HepG2 (cell line): Measurements from ENCODE around the gene THAP2. TPM values are rescaled to one million over a fixed set of nuclear protein-coding genes. Genes with fewer than 3 reads are reported as not detected.

ENCODE experiments used
- ATAC-seq: fragments of 200-7000 bp; cut with Tn5 transposase; 3 replicates; pipeline ENCODE4 v1.9.1; 2020; ENCODE audit warnings: mild to moderate bottlenecking, moderate library complexity
- BruUV-seq: library from RNA; stranded (reverse); fragments of 400-500 nt; replicated peaks from 2 replicates; lab custom pipeline; 2021; lab: Mats Ljungman, UMichigan
- CTCF ChIA-PET: fragments of 300-600 bp; formaldehyde crosslinking; extraction: SDS; loops from one replicate; lab custom pipeline; 2021; ENCODE audit warnings: low total read pairs, inconsistent platforms, low intra/inter-chr PET ratio; lab: Yijun Ruan, JAX
- POLR2A ChIA-PET: fragments of 350-600 bp; sonication (Branson Sonifier 250); formaldehyde crosslinking; loops from one replicate; lab custom pipeline; 2020; ENCODE audit warnings: antibody characterized with exemption, inconsistent platforms; lab: Yijun Ruan, JAX
- DNase-seq: peaks from one replicate; pipeline ENCODE4 v3.0.0-alpha.2; 2015; ENCODE audit warnings: low spot score
- FAIRE-seq: peaks from 3 replicates; lab custom pipeline; 2011; peaks lifted over from hg19 to GRCh38; lab: Jason Lieb, UNC
- H2AFZ ChIP-seq: one replicate; pipeline ENCODE4 v1.6.1; 2011; ENCODE audit warnings: low read length, inconsistent platforms
- H3K27ac ChIP-seq: fragments of 300-600 bp; 3 replicates; pipeline ENCODE4 v1.8.0; 2011; ENCODE audit warnings: mixed run types, mild to moderate bottlenecking, mixed read lengths, low read length, inconsistent platforms; ENCODE audit not compliant: insufficient read depth; ENCODE audit errors: extremely low read length
- H3K27me3 ChIP-seq, 2 experiments: fragments of 200-600 bp in 1 of 2; 2 replicates in 1 of 2; 3 replicates in 1 of 2; pipeline versions ENCODE4 v1.6.0 to v1.8.0; 2011; ENCODE audit warnings: low read length in 2 of 2, mild to moderate bottlenecking in 2 of 2, moderate library complexity in 2 of 2, inconsistent platforms in 1 of 2; ENCODE audit not compliant: insufficient read depth in 2 of 2, control insufficient read depth in 1 of 2
- H3K36me3 ChIP-seq, 2 experiments: fragments of 200-600 bp in 1 of 2; replicated peaks in 1 of 2; 2 replicates in 1 of 2; 3 replicates in 1 of 2; pipeline versions ENCODE4 v1.5.1 to v1.8.0; 2011; ENCODE audit warnings: low read length in 2 of 2, inconsistent platforms in 1 of 2; ENCODE audit not compliant: insufficient read depth in 2 of 2, control insufficient read depth in 1 of 2
- H3K4me1 ChIP-seq: 2 replicates; pipeline ENCODE4 v1.5.1; 2012; ENCODE audit warnings: low read length, inconsistent platforms; ENCODE audit not compliant: insufficient read depth
- H3K4me2 ChIP-seq: 2 replicates; pipeline ENCODE4 v1.6.0; 2011; ENCODE audit warnings: low read depth, low read length, inconsistent platforms
- H3K4me3 ChIP-seq, 3 experiments: fragments of 200-600 bp in 1 of 3; sonication (generic), shearing (Covaris generic) in 1 of 3; replicated peaks in 1 of 3; 2 replicates each; pipeline ENCODE4 v1.5.1; 2011 to 2016; ENCODE audit warnings: low read length in 3 of 3, inconsistent platforms in 2 of 3, low read depth in 2 of 3, mild to moderate bottlenecking in 2 of 3, control low read depth in 1 of 3, mixed read lengths in 1 of 3; ENCODE audit not compliant: insufficient read depth in 1 of 3
- H3K79me2 ChIP-seq: one replicate; pipeline ENCODE4 v1.6.1; 2011; ENCODE audit warnings: low read length, inconsistent platforms; ENCODE audit not compliant: insufficient read depth
- H3K9ac ChIP-seq: 2 replicates; pipeline ENCODE4 v1.6.0; 2011; ENCODE audit warnings: mild to moderate bottlenecking, low read depth, low read length, inconsistent platforms; ENCODE audit not compliant: insufficient read depth
- H3K9me3 ChIP-seq: 2 replicates; pipeline ENCODE4 v1.5.1; 2012; ENCODE audit warnings: mild to moderate bottlenecking, low read length
- H4K20me1 ChIP-seq: 2 replicates; pipeline ENCODE4 v1.6.0; 2011; ENCODE audit warnings: inconsistent platforms, mild to moderate bottlenecking, low read length, moderate library complexity; ENCODE audit not compliant: insufficient read depth
- DMAP1 ChIP-seq: IDR thresholded peaks from 2 replicates; pipeline ENCODE4 v1.6.1; 2016
- FOSL1 ChIP-seq: sonication (generic); formaldehyde crosslinking; IDR thresholded peaks from 2 replicates; pipeline ENCODE4 v1.9.0; 2021; ENCODE audit warnings: missing genetic modification reagents, borderline replicate concordance
- FOSL2 ChIP-seq: sonication (generic); formaldehyde crosslinking; IDR thresholded peaks from 2 replicates; pipeline ENCODE4 v1.4.0; 2020; ENCODE audit warnings: missing genetic modification reagents
- GATAD2A ChIP-seq: IDR thresholded peaks from 2 replicates; pipeline ENCODE4 v1.6.1; 2016
- HNF4A ChIP-seq: sonication (generic); formaldehyde crosslinking; IDR thresholded peaks from 2 replicates; pipeline ENCODE4 v1.4.0; 2020; ENCODE audit warnings: missing genetic modification reagents
- KDM4B ChIP-seq: sonication (generic); formaldehyde crosslinking; IDR thresholded peaks from 2 replicates; pipeline ENCODE4 v1.4.0; 2020; ENCODE audit warnings: missing genetic modification reagents
- KDM6A ChIP-seq: IDR thresholded peaks from 2 replicates; pipeline ENCODE4 v1.6.1; 2016; ENCODE audit warnings: low read depth
- MIER2 ChIP-seq: IDR thresholded peaks from 2 replicates; pipeline ENCODE4 v1.6.1; 2016; ENCODE audit warnings: missing biosample characterization, missing genetic modification reagents
- MXD1 ChIP-seq: sonication (generic); formaldehyde crosslinking; IDR thresholded peaks from 2 replicates; pipeline ENCODE4 v1.4.0; 2020; ENCODE audit warnings: mild to moderate bottlenecking, missing genetic modification reagents
- MZF1 ChIP-seq: sonication (generic); formaldehyde crosslinking; IDR thresholded peaks from 2 replicates; pipeline ENCODE4 v1.8.1; 2023; ENCODE audit warnings: mild to moderate bottlenecking, missing genetic modification reagents, borderline replicate concordance
- NR2F1 ChIP-seq, 2 experiments: fragments of 450-650 bp in 1 of 2; formaldehyde crosslinking in 1 of 2; IDR thresholded peaks; 2 replicates each; pipeline versions ENCODE4 v1.5.0 to v1.6.1; 2016 to 2020; ENCODE audit warnings: mild to moderate bottlenecking in 1 of 2, missing compliant biosample characterization in 1 of 2, missing genetic modification reagents in 1 of 2, moderate library complexity in 1 of 2
- NR2F6 ChIP-seq, 2 experiments: IDR thresholded peaks; 2 replicates each; pipeline ENCODE4 v1.6.1; 2016; ENCODE audit warnings: antibody characterized with exemption in 1 of 2, mild to moderate bottlenecking in 1 of 2
- PCBP1 ChIP-seq: fragments of 200-400 bp; formaldehyde crosslinking; IDR thresholded peaks from 2 replicates; pipeline ENCODE4 v1.6.1; 2017; ENCODE audit warnings: mild to moderate bottlenecking, low read depth, low read length, borderline replicate concordance
- SAP130 ChIP-seq: IDR thresholded peaks from 2 replicates; pipeline ENCODE4 v1.6.1; 2016; ENCODE audit warnings: low read depth
- SNRNP70 ChIP-seq: fragments of 200-400 bp; formaldehyde crosslinking; IDR thresholded peaks from 2 replicates; pipeline ENCODE4 v1.6.1; 2017; ENCODE audit warnings: mild to moderate bottlenecking, low read depth, low read length, moderate library complexity
- TBX2 ChIP-seq: sonication (generic); formaldehyde crosslinking; IDR thresholded peaks from 2 replicates; pipeline ENCODE4 v1.5.0; 2020; ENCODE audit warnings: missing genetic modification reagents, mild to moderate bottlenecking, borderline replicate concordance
- ZNF121 ChIP-seq: sonication (generic); formaldehyde crosslinking; IDR thresholded peaks from 2 replicates; pipeline ENCODE4 v1.5.0; 2020; ENCODE audit warnings: mild to moderate bottlenecking, missing genetic modification reagents
- ZNF564 ChIP-seq: sonication (generic); formaldehyde crosslinking; IDR thresholded peaks from 2 replicates; pipeline ENCODE4 v1.8.1; 2023; ENCODE audit warnings: mild to moderate bottlenecking, missing genetic modification reagents
- ZNF670 ChIP-seq: sonication (generic); formaldehyde crosslinking; IDR thresholded peaks from 2 replicates; pipeline ENCODE4 v1.8.0; 2022; ENCODE audit warnings: mild to moderate bottlenecking, missing genetic modification reagents, borderline replicate concordance
- WGBS: methylation state at CpG from one replicate; pipeline ENCODE4 v1.1.6; 2017; ENCODE audit warnings: low lambda C conversion rate; 5-methylcytosine and 5-hydroxymethylcytosine counted together
- in situ Hi-C: cut with HindIII; loops from 2 replicates; pipeline ENCODE4 v1.10.0; 2017; ENCODE audit warnings: low pct_unique_long_range_greater_than_20kb; ENCODE audit not compliant: extremely low pct_ligation_motif_present
- intact Hi-C: fragments of 100-400 bp; cut with micrococcal nuclease; formaldehyde crosslinking; loops from one replicate; pipeline ENCODE4 v1.10.0; 2022; ENCODE audit not compliant: unreplicated experiment
- polyA plus RNA-seq, 8 experiments: library from polyadenylated mRNA; depleted of rRNA in 3 of 8; stranded (reverse) in 7 of 8; unstranded in 1 of 8; fragments of >200 nt; fragmentation: Illumina TruSeq in 4 of 8; extraction: Trizol in 4 of 8; gene quantifications; 2 replicates each; pipeline versions ENCODE4 v1.2.1 to v1.2.3, GENCODE V29; 2011 to 2016; ENCODE audit warnings: low read depth in 4 of 8, missing spikeins in 1 of 8, mixed read lengths in 1 of 8; ENCODE audit not compliant: insufficient read depth in 1 of 8
- total RNA-seq, 5 experiments: library from RNA; depleted of rRNA; stranded (reverse); fragments of >200 nt; fragmentation: Illumina TruSeq; extraction: Trizol; gene quantifications; 2 replicates each; pipeline ENCODE4 v1.2.3, GENCODE V29; 2016; ENCODE audit warnings: low read depth in 1 of 5
- TF ChIP-seq, protein P1 (sequence below): IDR thresholded peaks from 2 replicates; pipeline ENCODE4 v1.6.1; 2012; ENCODE audit warnings: inconsistent platforms
- TF ChIP-seq, protein P2 (sequence below): sonication (generic); formaldehyde crosslinking; IDR thresholded peaks from 2 replicates; pipeline ENCODE4 v1.5.0; 2020; ENCODE audit warnings: missing genetic modification reagents
- TF ChIP-seq, protein P3 (sequence below): IDR thresholded peaks from 2 replicates; pipeline ENCODE4 v1.6.1; 2016; ENCODE audit warnings: low read depth

The THAP2 gene
- total and polyA plus RNA-seq, 2 of the 13 experiments (the other 11 are each of a cell fraction or from before 2014, with no cell fraction given) = 5.2 to 6.2 TPM

- Histone ChIP-seq H3K27ac (no peak overlapping the region), H3K4me1 (peaks cover 26% of the 10 kb centered on the region), H3K36me3 (peaks cover 2 to 46% of the 10 kb centered on the region in 2 experiments), H4K20me1 (no peaks in the 10 kb centered on the region; the same call in 1 of the 2 replicates), H3K27me3 (no peaks in the 10 kb centered on the region), H3K4me3 (no peak overlapping the region), H3K9ac (no peak overlapping the region), H3K4me2 (no peak overlapping the region), H2AFZ (no peak overlapping the region), H3K79me2 (peaks cover 60% of the 10 kb centered on the region), H3K9me3 (peaks cover 12% of the 10 kb centered on the region)
- DNase-seq (peak; percentile 50), FAIRE-seq (no peak), ATAC-seq (peak; percentile 76)
- ChIA-PET POLR2A (interaction anchor here (1.8 kb wide), 1 partner anchor 9 kb away, joined by 6 read pairs; the partner anchor contains the start of genes THAP2 and ZFC3H1), CTCF (no interaction called here)
- intact Hi-C loops = no loop called here
- in situ Hi-C loops = no loop called here
- TF ChIP-seq MZF1 (CRISPR knock-in tag) = no peak
- TF ChIP-seq KDM6A (CRISPR knock-in tag) = no peak
- TF ChIP-seq GATAD2A (CRISPR knock-in tag) = peak; percentile 31; the same call in 1 of the 2 replicates
- TF ChIP-seq FOSL2 (CRISPR knock-in tag) = peak; percentile 90
- peak; percentile 52; the same call in 1 of the 2 replicates for TF ChIP-seq FOSL1 (CRISPR knock-in tag)
- no peak for TF ChIP-seq MIER2 (CRISPR knock-in tag)
- no peak for TF ChIP-seq KDM4B (CRISPR knock-in tag)
- 0 out of 2 replicates have a peak, but pooled peaks have one; percentile 17 for TF ChIP-seq SAP130 (CRISPR knock-in tag)
- TF ChIP-seq PCBP1 = no peak
- TF ChIP-seq NR2F6 (IDR thresholded peaks at IDR 0.05) = peak; percentile 54
- peak; percentile 67 for TF ChIP-seq NR2F6 (CRISPR knock-in tag; IDR thresholded peaks at IDR 0.05)
- no peak for TF ChIP-seq ZNF564 (CRISPR knock-in tag)
- TF ChIP-seq, protein P1, sequence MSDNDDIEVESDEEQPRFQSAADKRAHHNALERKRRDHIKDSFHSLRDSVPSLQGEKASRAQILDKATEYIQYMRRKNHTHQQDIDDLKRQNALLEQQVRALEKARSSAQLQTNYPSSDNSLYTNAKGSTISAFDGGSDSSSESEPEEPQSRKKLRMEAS = no peak
- no peak for TF ChIP-seq MXD1 (CRISPR knock-in tag)
- 0 out of 2 replicates have a peak, but pooled peaks have one; percentile 7 for TF ChIP-seq HNF4A (CRISPR knock-in tag)
- peak; percentile 91 for TF ChIP-seq ZNF121
- TF ChIP-seq DMAP1 (CRISPR knock-in tag) = no peak
- TF ChIP-seq, protein P2, sequence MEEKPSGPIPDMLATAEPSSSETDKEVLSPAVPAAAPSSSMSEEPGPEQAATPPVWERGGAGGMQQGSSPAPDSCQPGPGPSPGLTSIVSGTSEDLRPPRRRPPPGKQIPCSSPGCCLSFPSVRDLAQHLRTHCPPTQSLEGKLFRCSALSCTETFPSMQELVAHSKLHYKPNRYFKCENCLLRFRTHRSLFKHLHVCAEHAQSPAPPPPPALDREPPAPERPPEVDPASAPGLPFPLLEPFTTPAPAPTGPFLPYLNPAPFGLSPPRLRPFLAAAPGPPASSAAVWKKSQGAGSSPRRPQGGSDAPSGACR (CRISPR knock-in tag) = no peak
- TF ChIP-seq ZNF670 (CRISPR knock-in tag) = no peak
- no peak for TF ChIP-seq SNRNP70
- TF ChIP-seq NR2F1 (CRISPR knock-in tag; IDR thresholded peaks at IDR 0.05) = peak in 1 of 2 experiments; percentile 56; a peak in 1 of 4 replicates
- no peak for TF ChIP-seq TBX2 (CRISPR knock-in tag)
- TF ChIP-seq, protein P3, sequence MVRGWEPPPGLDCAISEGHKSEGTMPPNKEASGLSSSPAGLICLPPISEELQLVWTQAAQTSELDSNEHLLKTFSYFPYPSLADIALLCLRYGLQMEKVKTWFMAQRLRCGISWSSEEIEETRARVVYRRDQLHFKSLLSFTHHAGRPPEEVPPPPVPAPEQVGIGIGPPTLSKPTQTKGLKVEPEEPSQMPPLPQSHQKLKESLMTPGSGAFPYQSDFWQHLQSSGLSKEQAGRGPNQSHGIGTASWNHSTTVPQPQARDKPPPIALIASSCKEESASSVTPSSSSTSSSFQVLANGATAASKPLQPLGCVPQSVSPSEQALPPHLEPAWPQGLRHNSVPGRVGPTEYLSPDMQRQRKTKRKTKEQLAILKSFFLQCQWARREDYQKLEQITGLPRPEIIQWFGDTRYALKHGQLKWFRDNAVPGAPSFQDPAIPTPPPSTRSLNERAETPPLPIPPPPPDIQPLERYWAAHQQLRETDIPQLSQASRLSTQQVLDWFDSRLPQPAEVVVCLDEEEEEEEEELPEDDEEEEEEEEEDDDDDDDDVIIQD (CRISPR knock-in tag) = peak; percentile 18; the same call in 1 of the 2 replicates
- BruUV-seq = no TSS peak
- WGBS = 85% methylated on average over 3 of the region's 3 CpGs
Observed at GRCh38 chr12:71654200-71654599, 9.9 kb upstream of the THAP2 start.
